Body of pancreas (tissue), 4 donors: ENCODE measurements around the gene CFDP1. TPM values are rescaled to one million over a fixed set of nuclear protein-coding genes. Genes with fewer than 3 reads are reported as not detected.
"Not testable (repeated sequence)": the region's sequence is repeated elsewhere in the genome, so short reads cannot be mapped to it uniquely, and the experiment has no call there.

ENCODE experiments used
- ATAC-seq: fragments of 150-250 bp; one replicate; pipeline ENCODE4 v1.9.1; 2016
- DNase-seq, 4 donors: peaks; one replicate each; pipeline ENCODE4 v3.0.0-alpha.2; 2019
- H3K27ac ChIP-seq, 4 donors: fragments of 200-600 bp; sonication (generic); 1 replicate in 3 of 4; 2 replicates in 1 of 4; pipeline versions ENCODE4 v1.5.1 to v1.6.1; 2016 to 2019; ENCODE audit warnings: mild to moderate bottlenecking in 1 of 4, mixed read lengths in 1 of 4, moderate library complexity in 1 of 4
- H3K27me3 ChIP-seq, 2 donors: fragments of 200-600 bp; sonication (generic); one replicate each; pipeline ENCODE4 v1.6.0; 2016; ENCODE audit warnings: mild to moderate bottlenecking in 1 of 2
- H3K36me3 ChIP-seq, 2 donors: fragments of 200-600 bp; sonication (generic); replicated peaks in 1 of 2; 2 replicates each; pipeline ENCODE4 v1.5.1; 2016; ENCODE audit warnings: low read depth in 2 of 2; ENCODE audit not compliant: insufficient read depth in 1 of 2
- H3K4me1 ChIP-seq: fragments of 200-600 bp; sonication (generic); one replicate; pipeline ENCODE4 v1.6.0; 2016
- H3K4me3 ChIP-seq, 2 donors: fragments of 200-600 bp; sonication (generic); 1 replicate in 1 of 2; 2 replicates in 1 of 2; pipeline ENCODE4 v1.5.1; 2016 to 2019
- H3K9me3 ChIP-seq, 3 donors: fragments of 200-600 bp; sonication (generic); 1 replicate in 2 of 3; 2 replicates in 1 of 3; pipeline ENCODE4 v1.5.1; 2016
- POLR2A ChIP-seq, 3 donors: fragments of 450-650 bp; IDR thresholded peaks; one replicate each; pipeline ENCODE4 v1.6.1; 2016; ENCODE audit warnings: antibody characterized with exemption in 3 of 3, mild to moderate bottlenecking in 2 of 3
- WGBS, 2 donors: methylation state at CpG; one replicate each; pipeline ENCODE4 v1.1.5; 2017; 5-methylcytosine and 5-hydroxymethylcytosine counted together
- intact Hi-C: fragments of 100-400 bp; cut with DNase I; formaldehyde crosslinking; loops from one replicate; pipeline ENCODE4 v1.15.1; 2023
- total RNA-seq, 2 donors: library from RNA; depleted of rRNA; stranded (reverse); fragments of >200 nt; gene quantifications; one replicate each; pipeline ENCODE4 v1.1.0, GENCODE V29; 2016
- TF ChIP-seq, protein P1 (sequence below), 7 experiments: fragments of 450-650 bp in 4 of 7; fragments of 200-600 bp in 3 of 7; sonication (generic) in 3 of 7; IDR thresholded peaks; one replicate each; pipeline ENCODE4 v1.5.1; 2016 to 2019; ENCODE audit warnings: antibody characterized with exemption in 7 of 7

The CFDP1 gene
- total RNA-seq, 2 donors from 2014 or later = 34.0 to 65.3 TPM

GRCh38 chr16:75458029-75458428 is 24.7 kb upstream of the CFDP1 start:
- 43 to 47% methylated on average over 4 of the region's 4 CpGs for WGBS, 2 donors
- Histone ChIP-seq H3K27me3 (no peaks in the 10 kb centered on the region), H3K9me3 (no peaks in the 10 kb centered on the region), H3K27ac (no peak overlapping the region), H3K36me3 (no peaks in the 10 kb centered on the region), H3K4me1 (peaks cover 65% of the 10 kb centered on the region), H3K4me3 (no peak overlapping the region)
- no peak for DNase-seq
- intact Hi-C loops = loop anchor here (10.0 kb wide), 1 partner anchor 177 kb away; no protein-coding TSS in a partner anchor
- no peak for ATAC-seq
- no peak for TF ChIP-seq POLR2A (IDR thresholded peaks at IDR 0.05)
- TF ChIP-seq, protein P1, sequence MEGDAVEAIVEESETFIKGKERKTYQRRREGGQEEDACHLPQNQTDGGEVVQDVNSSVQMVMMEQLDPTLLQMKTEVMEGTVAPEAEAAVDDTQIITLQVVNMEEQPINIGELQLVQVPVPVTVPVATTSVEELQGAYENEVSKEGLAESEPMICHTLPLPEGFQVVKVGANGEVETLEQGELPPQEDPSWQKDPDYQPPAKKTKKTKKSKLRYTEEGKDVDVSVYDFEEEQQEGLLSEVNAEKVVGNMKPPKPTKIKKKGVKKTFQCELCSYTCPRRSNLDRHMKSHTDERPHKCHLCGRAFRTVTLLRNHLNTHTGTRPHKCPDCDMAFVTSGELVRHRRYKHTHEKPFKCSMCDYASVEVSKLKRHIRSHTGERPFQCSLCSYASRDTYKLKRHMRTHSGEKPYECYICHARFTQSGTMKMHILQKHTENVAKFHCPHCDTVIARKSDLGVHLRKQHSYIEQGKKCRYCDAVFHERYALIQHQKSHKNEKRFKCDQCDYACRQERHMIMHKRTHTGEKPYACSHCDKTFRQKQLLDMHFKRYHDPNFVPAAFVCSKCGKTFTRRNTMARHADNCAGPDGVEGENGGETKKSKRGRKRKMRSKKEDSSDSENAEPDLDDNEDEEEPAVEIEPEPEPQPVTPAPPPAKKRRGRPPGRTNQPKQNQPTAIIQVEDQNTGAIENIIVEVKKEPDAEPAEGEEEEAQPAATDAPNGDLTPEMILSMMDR (IDR thresholded peaks at IDR 0.05) = no peak

DNA sequence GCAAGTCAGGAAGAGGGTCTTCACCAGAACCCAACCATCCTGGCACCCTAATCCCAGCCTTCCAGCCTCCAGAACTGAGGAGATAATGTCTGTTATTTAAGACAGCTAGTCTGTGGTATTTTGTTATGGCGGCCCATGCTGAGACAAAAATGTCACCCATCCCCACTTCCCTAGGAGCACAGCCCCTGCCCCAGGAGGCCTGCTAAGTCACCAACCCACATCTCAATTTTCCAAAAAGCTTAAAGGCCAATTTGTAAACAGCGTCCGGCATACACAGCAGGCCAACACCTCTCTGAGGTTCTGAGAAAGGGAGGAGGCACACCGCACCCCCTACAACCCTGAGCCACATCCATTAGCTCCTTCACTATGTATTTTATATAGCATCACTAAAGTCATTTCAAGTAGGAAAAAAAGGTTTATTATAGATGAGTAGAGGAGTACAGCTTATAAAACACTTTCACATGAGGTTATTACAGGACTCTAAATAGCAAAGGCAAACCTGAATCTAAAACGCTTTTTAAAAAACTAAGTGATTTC is 24.2 kb upstream of the CFDP1 start:
- 90 to 94% methylated on average over 5 of the region's 5 CpGs for WGBS, 2 donors
- H3K36me3 ChIP-seq = no peaks in the 10 kb centered on the region
- intact Hi-C loops = loop anchor here (10.0 kb wide), 1 partner anchor 177 kb away; no protein-coding TSS in a partner anchor
- DNase-seq (no peak), ATAC-seq (no peak)
- peak overlapping the region in 1 of 4 donors; percentile 16 for H3K27ac ChIP-seq
- H3K4me3 ChIP-seq = no peak overlapping the region
- H3K9me3 ChIP-seq = no peaks in the 10 kb centered on the region
- TF ChIP-seq, protein P1 (IDR thresholded peaks at IDR 0.05) = no peak
- no peak for TF ChIP-seq POLR2A (IDR thresholded peaks at IDR 0.05)
- no peaks in the 10 kb centered on the region for H3K27me3 ChIP-seq
- H3K4me1 ChIP-seq = peaks cover 65% of the 10 kb centered on the region

DNA sequence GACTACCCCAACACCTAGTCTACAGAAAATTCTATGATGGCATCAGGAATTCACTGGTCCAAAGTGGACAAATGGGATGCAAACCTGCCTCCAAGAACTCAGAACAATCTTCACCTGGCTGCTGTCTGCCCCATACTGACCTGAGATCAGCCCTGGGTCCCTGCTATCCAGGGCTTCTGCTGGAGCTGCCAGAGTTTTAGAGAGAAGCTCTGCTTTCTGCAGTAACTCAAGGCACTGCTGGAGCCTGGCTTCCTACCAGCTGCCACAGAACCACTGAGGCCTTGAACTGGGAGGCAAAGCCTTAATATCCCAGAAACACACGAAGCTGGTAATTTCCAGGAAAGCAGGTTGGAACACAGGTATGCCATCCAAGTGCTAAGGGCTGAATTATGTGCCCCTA is 23.7 kb upstream of the CFDP1 start:
- H3K4me3 ChIP-seq = no peak overlapping the region
- WGBS, 2 donors = 13 to 17% methylated on average over 1 of the region's 1 CpG
- no peak for TF ChIP-seq POLR2A (IDR thresholded peaks at IDR 0.05)
- intact Hi-C loops = loop anchor here (10.0 kb wide), 1 partner anchor 178 kb away; no protein-coding TSS in a partner anchor
- H3K36me3 ChIP-seq = no peaks in the 10 kb centered on the region
- no peaks in the 10 kb centered on the region for H3K9me3 ChIP-seq
- ATAC-seq (peak; percentile 55), DNase-seq (peak in 3 of 4 donors; percentile 24 to 64 (median 31))
- peaks cover 65% of the 10 kb centered on the region for H3K4me1 ChIP-seq
- no peaks in the 10 kb centered on the region for H3K27me3 ChIP-seq
- peak overlapping the region in 1 of 4 donors; percentile 16 for H3K27ac ChIP-seq

DNA sequence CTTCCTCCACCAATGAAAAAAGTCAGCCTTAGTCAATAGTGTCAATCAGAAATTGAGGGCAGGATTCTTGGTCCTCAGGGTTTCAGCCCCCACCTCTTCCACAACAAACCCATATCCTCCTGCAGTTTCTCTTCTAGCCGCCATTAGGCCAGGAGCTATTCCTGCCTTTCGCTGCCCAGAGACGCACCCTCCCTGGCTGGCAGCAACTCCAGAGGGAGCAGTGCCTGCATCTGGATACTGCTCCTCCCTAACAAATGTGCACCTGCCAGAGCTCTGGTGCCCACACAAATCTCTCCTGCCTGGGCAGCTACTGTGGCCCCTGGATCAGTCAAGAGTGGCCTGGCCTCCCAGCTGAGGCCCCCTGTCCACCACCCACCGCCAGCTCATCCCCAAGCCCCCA is 23.2 kb upstream of the CFDP1 start:
- DNase-seq, H3K36me3 ChIP-seq, H3K4me3 ChIP-seq, H3K27me3 ChIP-seq, ATAC-seq, H3K9me3 ChIP-seq: not testable (repeated sequence)
- WGBS, 2 donors = 90 to 95% methylated on average over 2 to 4 of the region's 4 CpGs
- Histone ChIP-seq H3K4me1 (peaks cover 62% of the 10 kb centered on the region), H3K27ac (peak overlapping the region in 1 of 4 donors; percentile 16)
- intact Hi-C loops = loop anchor here (10.0 kb wide), 1 partner anchor 178 kb away; no protein-coding TSS in a partner anchor

- H3K4me3 ChIP-seq = no peak overlapping the region
- DNase-seq (no peak), ATAC-seq (no peak)
- intact Hi-C loops = loop anchor here (10.0 kb wide), 1 partner anchor 179 kb away; no protein-coding TSS in a partner anchor
- 72 to 75% methylated on average over 5 of the region's 5 CpGs for WGBS, 2 donors
- no peak for TF ChIP-seq POLR2A (IDR thresholded peaks at IDR 0.05)
- TF ChIP-seq, protein P1 (IDR thresholded peaks at IDR 0.05) = no peak
- peaks cover 53% of the 10 kb centered on the region for H3K4me1 ChIP-seq
- H3K36me3 ChIP-seq = no peaks in the 10 kb centered on the region
- no peaks in the 10 kb centered on the region for H3K9me3 ChIP-seq
- no peak overlapping the region for H3K27ac ChIP-seq
- H3K27me3 ChIP-seq = no peaks in the 10 kb centered on the region
These were observed 22.4 kb upstream of the CFDP1 start for GRCh38 chr16:75455677-75456076.
